HCT116 (cell line): Measurements from ENCODE around the gene SHISA7. TPM values are rescaled to one million over a fixed set of nuclear protein-coding genes. Genes with fewer than 3 reads are reported as not detected.

Source experiments
- ATAC-seq: fragments of 200-7000 bp; cut with Tn5 transposase; 2 replicates; pipeline ENCODE4 v1.9.1; 2020; ENCODE audit warnings: mild to moderate bottlenecking, moderate library complexity
- BruUV-seq: library from RNA; stranded (reverse); fragments of 400-500 nt; replicated peaks from 2 replicates; lab custom pipeline; 2021; lab: Mats Ljungman, UMichigan
- CTCF ChIA-PET: fragments of 300-600 bp; sonication (Branson Sonifier 250); formaldehyde crosslinking; loops from one replicate; lab custom pipeline; 2021; ENCODE audit warnings: antibody characterized with exemption; lab: Charles Lee
- POLR2A ChIA-PET: fragments of 300-600, 350-600 bp; sonication (Branson Sonifier 250); formaldehyde crosslinking; loops from one replicate; lab custom pipeline; 2021; ENCODE audit warnings: antibody characterized with exemption; lab: Charles Lee
- RAD21 ChIA-PET, 2 experiments: fragments of 300-600 bp; sonication (Branson Sonifier 250); formaldehyde crosslinking; loops; one replicate each; lab custom pipeline; 2023; ENCODE audit warnings: low total read pairs in 2 of 2; ENCODE audit not compliant: uncharacterized antibody in 2 of 2, unreplicated experiment in 2 of 2, low non-redundant PET in 1 of 2; lab: Charles Lee
- DNase-seq: peaks from one replicate; pipeline ENCODE4 v3.0.0-alpha.2; 2010; ENCODE audit warnings: low read depth, low spot score
- H2AFZ ChIP-seq: fragments of 200-600 bp; shearing (Covaris generic), sonication (generic); 2 replicates; pipeline ENCODE4 v1.6.1; 2017; ENCODE audit warnings: low read depth, mixed run types, mixed read lengths, antibody characterized with exemption, low read length; ENCODE audit not compliant: poor library complexity, severe bottlenecking
- H3K27ac ChIP-seq: 2 replicates; pipeline ENCODE4 v1.5.1; 2012; ENCODE audit warnings: low read depth, low read length
- H3K27me3 ChIP-seq: fragments of 200-600 bp; sonication (generic); 2 replicates; pipeline ENCODE4 v1.6.1; 2016; ENCODE audit warnings: mixed run types, low read length, mixed read lengths; ENCODE audit not compliant: insufficient read depth
- H3K36me3 ChIP-seq, 2 experiments: fragments of 200-500 bp in 1 of 2; fragments of 200-600 bp in 1 of 2; sonication (Bioruptor generic) in 1 of 2; sonication (generic) in 1 of 2; 2 replicates each; pipeline versions ENCODE4 v1.5.1 to v1.6.1; 2014 to 2016; ENCODE audit warnings: low read length in 2 of 2, inconsistent platforms in 1 of 2, mixed read lengths in 1 of 2, mixed run types in 1 of 2; ENCODE audit not compliant: insufficient read depth in 2 of 2, control insufficient read depth in 1 of 2
- H3K4me1 ChIP-seq, 2 experiments: fragments of 200-600 bp in 1 of 2; sonication (generic) in 1 of 2; 2 replicates each; pipeline versions ENCODE4 v1.5.1 to v1.6.1; 2012 to 2017; ENCODE audit warnings: low read length in 2 of 2, inconsistent platforms in 1 of 2, mild to moderate bottlenecking in 1 of 2, mixed read lengths in 1 of 2, mixed run types in 1 of 2, moderate library complexity in 1 of 2; ENCODE audit not compliant: insufficient read depth in 2 of 2, control insufficient read depth in 1 of 2
- H3K4me2 ChIP-seq: fragments of 200-600 bp; sonication (generic); 2 replicates; pipeline ENCODE4 v1.6.1; 2017; ENCODE audit warnings: mixed run types, low read length, mixed read lengths
- H3K4me3 ChIP-seq, 2 experiments: fragments of 200-600 bp in 1 of 2; sonication (generic) in 1 of 2; replicated peaks in 1 of 2; 2 replicates each; pipeline ENCODE4 v1.5.1; 2011 to 2016; ENCODE audit warnings: low read length in 2 of 2, control low read depth in 1 of 2, low read depth in 1 of 2, mild to moderate bottlenecking in 1 of 2, mixed read lengths in 1 of 2, mixed run types in 1 of 2
- H3K79me2 ChIP-seq: fragments of 200-600 bp; sonication (generic); 2 replicates; pipeline ENCODE4 v1.6.1; 2017; ENCODE audit warnings: mild to moderate bottlenecking, mixed run types, low read length, moderate library complexity, mixed read lengths; ENCODE audit not compliant: insufficient read depth
- H3K9ac ChIP-seq: fragments of 200-600 bp; sonication (generic); 2 replicates; pipeline ENCODE4 v1.6.1; 2016; ENCODE audit warnings: low read length, mixed read lengths
- H3K9me2 ChIP-seq: fragments of 200-600 bp; sonication (generic), shearing (Covaris generic); 2 replicates; pipeline ENCODE4 v1.6.1; 2017; ENCODE audit warnings: mixed run types, mild to moderate bottlenecking, moderate library complexity; ENCODE audit not compliant: insufficient read depth
- H3K9me3 ChIP-seq, 2 experiments: fragments of 200-500 bp in 1 of 2; fragments of 200-600 bp in 1 of 2; sonication (Bioruptor generic) in 1 of 2; sonication (generic) in 1 of 2; 2 replicates each; pipeline ENCODE4 v1.6.1; 2014 to 2017; ENCODE audit warnings: low read length in 2 of 2, mixed read lengths in 2 of 2, inconsistent platforms in 1 of 2, low read depth in 1 of 2, mild to moderate bottlenecking in 1 of 2, mixed run types in 1 of 2, moderate library complexity in 1 of 2; ENCODE audit not compliant: control insufficient read depth in 1 of 2, insufficient read depth in 1 of 2
- H4K20me1 ChIP-seq: fragments of 200-600 bp; sonication (generic), shearing (Covaris generic); 2 replicates; pipeline ENCODE4 v1.6.1; 2017; ENCODE audit warnings: mixed run types, mild to moderate bottlenecking, moderate library complexity; ENCODE audit not compliant: insufficient read depth
- ATF3 ChIP-seq: IDR thresholded peaks from 2 replicates; pipeline ENCODE4 v1.6.1; 2012
- EGR1 ChIP-seq: IDR thresholded peaks from 2 replicates; pipeline ENCODE4 v1.6.1; 2012; ENCODE audit warnings: low read depth
- ELF1 ChIP-seq: IDR thresholded peaks from 2 replicates; pipeline ENCODE4 v1.6.1; 2012; ENCODE audit warnings: low read depth, borderline replicate concordance
- EZH2 ChIP-seq: fragments of 200-600 bp; sonication (generic); IDR thresholded peaks from 2 replicates; pipeline ENCODE4 v1.6.1; 2017; ENCODE audit warnings: antibody characterized with exemption, mixed run types
- MAX ChIP-seq: IDR thresholded peaks from 2 replicates; pipeline ENCODE4 v1.6.1; 2012
- POLR2AphosphoS5 ChIP-seq: IDR thresholded peaks from 2 replicates; pipeline ENCODE4 v1.6.1; 2011; ENCODE audit warnings: mild to moderate bottlenecking, low read depth, low read length, moderate library complexity
- RAD21 ChIP-seq: IDR thresholded peaks from 2 replicates; pipeline ENCODE4 v1.6.1; 2012; ENCODE audit warnings: low read depth, mild to moderate bottlenecking
- REST ChIP-seq: IDR thresholded peaks from 2 replicates; pipeline ENCODE4 v1.6.1; 2012; ENCODE audit warnings: low read depth
- SIN3A ChIP-seq: IDR thresholded peaks from 2 replicates; pipeline ENCODE4 v1.6.1; 2012; ENCODE audit warnings: low read depth
- SP1 ChIP-seq: IDR thresholded peaks from 2 replicates; pipeline ENCODE4 v1.6.1; 2012; ENCODE audit warnings: low read depth
- TCF7L2 ChIP-seq: IDR thresholded peaks from 2 replicates; pipeline ENCODE4 v1.7.0; 2011; ENCODE audit warnings: borderline replicate concordance, inconsistent platforms; ENCODE audit not compliant: insufficient read depth, insufficient read length; ENCODE audit errors: extremely low read depth
- YY1 ChIP-seq: IDR thresholded peaks from 2 replicates; pipeline ENCODE4 v1.6.1; 2011; ENCODE audit warnings: low read length, low read depth, moderate library complexity, mild to moderate bottlenecking; ENCODE audit not compliant: insufficient replicate concordance; ENCODE audit errors: extremely low read depth
- ZFX ChIP-seq: fragments of 450-650 bp; IDR thresholded peaks from 2 replicates; pipeline ENCODE4 v1.6.1; 2017
- intact Hi-C: fragments of 100-400 bp; cut with micrococcal nuclease; formaldehyde crosslinking; loops from 2 replicates; pipeline ENCODE4 v1.10.0; 2022
- total RNA-seq: library from RNA; stranded (reverse); gene quantifications from one replicate; pipeline ENCODE4 v1.2.1, GENCODE V29; 2021; ENCODE audit not compliant: unreplicated experiment
- TF ChIP-seq, protein P1 (sequence below), 3 experiments: fragments of 200-600 bp in 1 of 3; sonication (generic) in 1 of 3; IDR thresholded peaks in 2 of 3; conservative IDR thresholded peaks in 1 of 3; 2 replicates each; pipeline ENCODE4 v1.5.1; 2012 to 2017; ENCODE audit warnings: low read depth in 2 of 3, low read length in 2 of 3, antibody characterized with exemption in 1 of 3, borderline replicate concordance in 1 of 3, control low read depth in 1 of 3, mild to moderate bottlenecking in 1 of 3, mixed read lengths in 1 of 3, mixed run types in 1 of 3, moderate library complexity in 1 of 3; ENCODE audit not compliant: insufficient read depth in 1 of 3

Gene SHISA7
- total RNA-seq, 1 experiment from 2014 or later = not detected

DNA sequence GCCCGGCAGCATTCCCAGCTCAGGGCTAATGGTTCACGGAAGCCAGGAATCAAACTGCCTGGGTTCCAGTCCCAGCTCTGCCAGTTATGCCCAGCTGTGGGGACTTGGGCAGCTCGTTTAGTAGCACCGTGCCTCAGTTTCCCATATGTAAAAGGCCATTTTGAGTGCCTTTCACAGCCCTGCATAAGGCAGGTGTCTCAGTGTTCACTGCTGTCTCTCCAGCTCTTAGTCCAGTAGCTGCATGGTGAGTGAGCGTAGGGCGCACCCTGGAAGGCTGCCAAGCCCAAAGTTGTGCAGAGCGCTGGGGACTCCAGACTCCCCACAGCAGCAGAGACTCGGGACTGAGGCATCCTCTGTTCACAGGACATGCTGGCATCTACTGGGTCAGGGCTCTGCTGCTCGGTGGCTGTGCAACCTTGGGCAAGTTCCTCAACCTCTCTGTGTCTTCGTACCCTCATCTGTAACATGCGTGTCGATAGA, 51.9 kb downstream of the SHISA7 start (continued):
- TF ChIP-seq REST (no peak), EGR1 (no peak), ATF3 (no peak), YY1 (no peak), SIN3A (no peak; the same call in none of the 2 replicates)
- TF ChIP-seq, all 23 proteins: peak for 2

GRCh38 chr19:55390461-55390880, 52.6 kb downstream of the SHISA7 start:
- Histone ChIP-seq H3K9me2 (no peaks in the 10 kb centered on the region), H3K4me1 (peaks cover 12 to 52% of the 10 kb centered on the region in 2 experiments), H2AFZ (no peak overlapping the region), H3K27ac (peak overlapping the region; percentile 25), H3K4me2 (no peak overlapping the region), H4K20me1 (peaks cover 48% of the 10 kb centered on the region; the same call in 1 of the 2 replicates), H3K9me3 (no peaks in the 10 kb centered on the region), H3K9ac (no peak overlapping the region), H3K36me3 (peaks cover 18 to 43% of the 10 kb centered on the region in 2 experiments), H3K79me2 (peaks cover 39% of the 10 kb centered on the region), H3K27me3 (no peaks in the 10 kb centered on the region), H3K4me3 (no peak overlapping the region)
- DNase-seq (no peak), ATAC-seq (peak; percentile 13)
- intact Hi-C loops = no loop called here
- POLR2A ChIA-PET = interaction anchor here (1.0 to 2.5 kb wide), 7 partner anchors 9 to 244 kb away, joined by 3 to 15 read pairs (median 4); partner anchors contain the start of gene UBE2S
- no TSS peak for BruUV-seq
- CTCF ChIA-PET = interaction anchor here (1.6 kb wide), 1 partner anchor 89 kb away, joined by 3 read pairs; no protein-coding TSS in a partner anchor
- RAD21 ChIA-PET = no interaction called here
- no peak for TF ChIP-seq ZFX
- no peak for TF ChIP-seq REST
- no peak for TF ChIP-seq SIN3A
- no peak for TF ChIP-seq MAX
- TF ChIP-seq SP1 = no peak
- TF ChIP-seq RAD21 = no peak
- TF ChIP-seq, protein P1, sequence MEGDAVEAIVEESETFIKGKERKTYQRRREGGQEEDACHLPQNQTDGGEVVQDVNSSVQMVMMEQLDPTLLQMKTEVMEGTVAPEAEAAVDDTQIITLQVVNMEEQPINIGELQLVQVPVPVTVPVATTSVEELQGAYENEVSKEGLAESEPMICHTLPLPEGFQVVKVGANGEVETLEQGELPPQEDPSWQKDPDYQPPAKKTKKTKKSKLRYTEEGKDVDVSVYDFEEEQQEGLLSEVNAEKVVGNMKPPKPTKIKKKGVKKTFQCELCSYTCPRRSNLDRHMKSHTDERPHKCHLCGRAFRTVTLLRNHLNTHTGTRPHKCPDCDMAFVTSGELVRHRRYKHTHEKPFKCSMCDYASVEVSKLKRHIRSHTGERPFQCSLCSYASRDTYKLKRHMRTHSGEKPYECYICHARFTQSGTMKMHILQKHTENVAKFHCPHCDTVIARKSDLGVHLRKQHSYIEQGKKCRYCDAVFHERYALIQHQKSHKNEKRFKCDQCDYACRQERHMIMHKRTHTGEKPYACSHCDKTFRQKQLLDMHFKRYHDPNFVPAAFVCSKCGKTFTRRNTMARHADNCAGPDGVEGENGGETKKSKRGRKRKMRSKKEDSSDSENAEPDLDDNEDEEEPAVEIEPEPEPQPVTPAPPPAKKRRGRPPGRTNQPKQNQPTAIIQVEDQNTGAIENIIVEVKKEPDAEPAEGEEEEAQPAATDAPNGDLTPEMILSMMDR (IDR thresholded peaks at IDR 0.05 in 2 of 3, conservative IDR thresholded peaks at IDR 0.05 in 1 of 3; ENCODE audit: borderline replicate concordance in 1 of 3, insufficient read depth in 1 of 3, low read depth in 2 of 3, low read length in 2 of 3) = no peak
- no peak for TF ChIP-seq POLR2AphosphoS5
- TF ChIP-seq TCF7L2 = no peak
- no peak for TF ChIP-seq EZH2
- no peak for TF ChIP-seq YY1
- TF ChIP-seq ELF1 = no peak
